Adrenal gland (tissue), 12 donors: Measurements from ENCODE around the gene GRK1. TPM values are rescaled to one million over a fixed set of nuclear protein-coding genes. Genes with fewer than 3 reads are reported as not detected.

Experiments used
- DNase-seq, 7 donors: peaks; one replicate each; pipeline ENCODE4 v3.0.0-alpha.2; 2019 to 2020
- H3K27ac ChIP-seq, 5 donors: fragments of 200-600 bp; sonication (generic) in 4 of 5; 1 replicate in 3 of 5; 2 replicates in 2 of 5; pipeline versions ENCODE4 v1.5.1 to v1.8.0; 2016 to 2020; ENCODE audit warnings: mild to moderate bottlenecking in 1 of 5
- H3K27me3 ChIP-seq: fragments of 200-600 bp; 2 replicates; pipeline ENCODE4 v1.8.0; 2021
- H3K36me3 ChIP-seq, 2 donors: fragments of 200-600 bp; replicated peaks in 1 of 2; 1 replicate in 1 of 2; 2 replicates in 1 of 2; pipeline versions ENCODE4 v1.5.1 to v1.8.0; 2018 to 2022
- H3K4me1 ChIP-seq, 2 donors: fragments of 200-600 bp; replicated peaks in 1 of 2; 1 replicate in 1 of 2; 2 replicates in 1 of 2; pipeline versions ENCODE4 v1.5.1 to v1.8.0; 2018 to 2021
- H3K4me3 ChIP-seq, 4 donors: fragments of 200-600 bp; sonication (generic) in 3 of 4; one replicate each; pipeline ENCODE4 v1.5.1; 2016 to 2018
- H3K9me3 ChIP-seq, 3 donors: fragments of 200-600 bp; sonication (generic) in 1 of 3; replicated peaks in 1 of 3; 1 replicate in 2 of 3; 2 replicates in 1 of 3; pipeline versions ENCODE4 v1.5.1 to v1.8.0; 2016 to 2021
- CTCF ChIP-seq, 6 experiments: fragments of 450-650 bp in 4 of 6; fragments of 200-600 bp in 2 of 6; sonication (generic) in 1 of 6; IDR thresholded peaks; 1 replicate in 5 of 6; 2 replicates in 1 of 6; pipeline versions ENCODE4 v1.5.1 to v1.8.0; 2016 to 2021; ENCODE audit warnings: antibody characterized with exemption in 6 of 6, mild to moderate bottlenecking in 2 of 6, moderate library complexity in 1 of 6
- POLR2A ChIP-seq, 2 donors: fragments of 450-650 bp; IDR thresholded peaks; one replicate each; pipeline ENCODE4 v1.6.1; 2017; ENCODE audit warnings: antibody characterized with exemption in 2 of 2, mild to moderate bottlenecking in 2 of 2, moderate library complexity in 1 of 2
- WGBS, 4 donors: extraction: QIAGEN DNeasy Blood & Tissue Kit in 2 of 4; methylation state at CpG; one replicate each; pipeline versions ENCODE4 v1.1.5 to v1.1.7; 2013 to 2017; 5-methylcytosine and 5-hydroxymethylcytosine counted together
- intact Hi-C, 2 donors: fragments of 100-400 bp; cut with DNase I; formaldehyde crosslinking; loops; one replicate each; pipeline versions ENCODE4 v1.14.1 to v1.15.0; 2022 to 2023
- polyA plus RNA-seq, 3 donors: library from polyadenylated mRNA; stranded (reverse); fragments of 200-250 nt in 2 of 3; fragments of 350-450 nt in 1 of 3; fragmentation: Illumina TruSeq in 1 of 3; extraction: RNeasy Lipid Tissue Mini Kit (QIAGEN cat#74804) in 1 of 3; gene quantifications; one replicate each; pipeline ENCODE4 v1.2.3, GENCODE V29; 2013 to 2014
- total RNA-seq, 9 donors: library from RNA; depleted of rRNA in 4 of 9; stranded (reverse); fragments of >200 nt in 4 of 9; fragments of 120-200 nt in 1 of 9; fragmentation: NEBNext Ultra II Directional in 1 of 9; extraction: Animal tissue kit (Norgen Biotek cat#: 25700) in 1 of 9; gene quantifications; one replicate each; pipeline versions ENCODE4 v1.1.0 to v1.2.4, GENCODE V29; 2013 to 2023
- donor health status: healthy with polysubstance abuse.
- donor health status: Bipolar disorder and iron deficiency.
- donor health status: DM: yes; HTN: yes; CAD: no.
- donor health status: DM: no; HTN: no; CAD: no.
- donor health status: DM: no; HTN: no; CAD: no.
- donor health status: DM: yes; HTN: yes; CAD: no.

GRK1 gene
- total and polyA plus RNA-seq, 12 donors = 0.04 to 0.38 (median 0.22) TPM; not detected in 9

- H3K4me1 ChIP-seq = no peaks in the 10 kb centered on the region
- H3K36me3 ChIP-seq = no peaks in the 10 kb centered on the region
- H3K27ac ChIP-seq = no peak overlapping the region
- no peak overlapping the region for H3K4me3 ChIP-seq
- H3K27me3 ChIP-seq = peaks cover 5% of the 10 kb centered on the region
- no peak for DNase-seq
- WGBS, 4 donors = 86 to 93% (median 89%) methylated on average over 42 to 55 of the region's 55 CpGs
- intact Hi-C loops = no loop called here
- no peaks in the 10 kb centered on the region for H3K9me3 ChIP-seq
- no peak for TF ChIP-seq POLR2A (IDR thresholded peaks at IDR 0.05)
- no peak for TF ChIP-seq CTCF (IDR thresholded peaks at IDR 0.05)
Measured at GRCh38 chr13:113732961-113733950, 66.2 kb downstream of the GRK1 start.

- no peak for DNase-seq
- H3K36me3 ChIP-seq = no peaks in the 10 kb centered on the region
- no peak overlapping the region for H3K4me3 ChIP-seq
- H3K9me3 ChIP-seq = no peaks in the 10 kb centered on the region
- H3K4me1 ChIP-seq = no peaks in the 10 kb centered on the region
- no peak for TF ChIP-seq CTCF (IDR thresholded peaks at IDR 0.05)
- TF ChIP-seq POLR2A (IDR thresholded peaks at IDR 0.05) = no peak
- peaks cover 5% of the 10 kb centered on the region for H3K27me3 ChIP-seq
- intact Hi-C loops = no loop called here
- 68 to 81% (median 75%) methylated on average over 24 to 26 of the region's 26 CpGs for WGBS, 4 donors
- no peak overlapping the region for H3K27ac ChIP-seq
Measured at GRCh38 chr13:113734099-113734825, 67.2 kb downstream of the GRK1 start.

GRCh38 chr13:113734826-113735125 lies 67.8 kb downstream of the GRK1 start:
- H3K4me1 ChIP-seq = no peaks in the 10 kb centered on the region
- DNase-seq = no peak
- H3K27me3 ChIP-seq = peaks cover 5% of the 10 kb centered on the region
- TF ChIP-seq POLR2A (IDR thresholded peaks at IDR 0.05) (no peak), CTCF (IDR thresholded peaks at IDR 0.05) (no peak)
- H3K9me3 ChIP-seq = no peaks in the 10 kb centered on the region
- H3K4me3 ChIP-seq = no peak overlapping the region
- intact Hi-C loops = no loop called here
- no peak overlapping the region for H3K27ac ChIP-seq
- H3K36me3 ChIP-seq = no peaks in the 10 kb centered on the region
- 74 to 89% (median 76%) methylated on average over 6 to 8 of the region's 8 CpGs for WGBS, 4 donors

GRCh38 chr13:113735194-113735593 lies 68.2 kb downstream of the GRK1 start:
- H3K36me3 ChIP-seq = no peaks in the 10 kb centered on the region
- no peak overlapping the region for H3K27ac ChIP-seq
- peaks cover 5% of the 10 kb centered on the region for H3K27me3 ChIP-seq
- TF ChIP-seq POLR2A (IDR thresholded peaks at IDR 0.05) (no peak), CTCF (IDR thresholded peaks at IDR 0.05) (no peak)
- WGBS, 4 donors = 85 to 96% (median 89%) methylated on average over 20 to 26 of the region's 26 CpGs
- H3K4me3 ChIP-seq = no peak overlapping the region
- DNase-seq = no peak
- no peaks in the 10 kb centered on the region for H3K4me1 ChIP-seq
- H3K9me3 ChIP-seq = no peaks in the 10 kb centered on the region
- intact Hi-C loops = no loop called here
